ENCODE measurements around the gene ATP5PF.
"Not testable (repeated sequence)": the region's sequence is repeated elsewhere in the genome, so short reads cannot be mapped to it uniquely, and the experiment has no call there.

Gene ATP5PF

GRCh38 chr21:25721987-25722386 lies 12.7 kb downstream of the ATP5PF start:
- DNase-seq: no peak

DNA sequence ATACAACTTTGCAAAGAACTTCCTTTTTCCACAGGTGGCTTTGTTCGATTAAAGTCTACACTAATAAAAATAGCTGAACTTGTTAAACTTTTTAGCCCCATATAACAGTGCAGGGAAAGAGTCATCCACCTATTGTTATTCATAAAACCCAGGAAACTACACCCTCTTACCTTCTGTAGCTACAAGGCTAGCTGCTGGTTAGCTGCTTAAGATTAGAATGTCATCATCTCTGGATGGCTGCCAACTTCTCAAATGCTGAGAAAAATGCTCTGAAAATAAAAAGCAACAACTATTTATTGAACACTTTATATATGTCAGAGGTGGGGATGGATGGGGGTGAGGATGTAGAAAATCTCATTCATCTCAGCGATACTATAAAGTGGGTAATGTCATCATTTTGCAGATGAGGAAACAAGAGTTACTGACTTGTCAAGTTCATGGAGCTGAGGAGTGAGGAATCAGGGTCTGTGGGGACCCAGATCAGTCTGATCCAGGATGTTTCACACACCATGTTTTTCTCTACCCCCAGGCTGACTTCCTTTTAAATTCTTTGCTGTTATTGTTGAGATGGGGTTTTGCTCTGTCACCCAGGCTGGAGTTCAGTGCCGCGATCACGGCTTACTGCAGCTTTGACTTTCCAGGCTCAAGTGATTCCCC lies 17.1 kb downstream of the ATP5PF start:
- DNase-seq: peak in 1 of 2 experiments; percentile 12

- DNase-seq: not testable (repeated sequence)
Observed at GRCh38 chr21:25714066-25714465, 20.6 kb downstream of the ATP5PF start.

GRCh38 chr21:25710550-25710949 lies 24.2 kb downstream of the ATP5PF start:
- DNase-seq: no peak

DNA sequence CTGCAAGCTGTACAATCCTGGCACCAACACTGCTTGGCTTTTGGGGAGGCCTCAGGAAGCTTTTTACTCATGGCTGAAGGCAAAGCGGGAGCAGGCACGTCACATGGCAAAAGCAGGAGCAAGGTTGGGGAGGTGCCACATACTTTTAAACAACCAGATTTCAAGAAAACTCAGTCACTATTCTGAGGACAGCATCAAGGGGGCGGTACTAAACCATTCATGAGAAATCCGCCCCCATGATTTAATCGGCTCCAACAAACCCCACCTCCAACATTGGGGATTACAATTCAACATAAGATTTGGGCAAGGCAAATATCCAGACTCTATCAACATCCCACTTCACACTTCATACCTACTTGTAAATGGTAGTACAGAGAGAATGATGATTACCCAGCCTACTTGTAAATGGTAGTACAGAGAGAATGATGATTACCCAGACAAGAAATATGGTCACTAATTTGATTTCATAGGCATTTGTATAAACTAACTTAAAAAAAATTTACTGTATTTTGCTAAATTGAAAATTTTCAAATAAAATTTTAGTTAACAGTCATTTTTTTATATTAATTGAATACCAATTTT lies 24.9 kb downstream of the ATP5PF start:
- no peak for DNase-seq

DNA sequence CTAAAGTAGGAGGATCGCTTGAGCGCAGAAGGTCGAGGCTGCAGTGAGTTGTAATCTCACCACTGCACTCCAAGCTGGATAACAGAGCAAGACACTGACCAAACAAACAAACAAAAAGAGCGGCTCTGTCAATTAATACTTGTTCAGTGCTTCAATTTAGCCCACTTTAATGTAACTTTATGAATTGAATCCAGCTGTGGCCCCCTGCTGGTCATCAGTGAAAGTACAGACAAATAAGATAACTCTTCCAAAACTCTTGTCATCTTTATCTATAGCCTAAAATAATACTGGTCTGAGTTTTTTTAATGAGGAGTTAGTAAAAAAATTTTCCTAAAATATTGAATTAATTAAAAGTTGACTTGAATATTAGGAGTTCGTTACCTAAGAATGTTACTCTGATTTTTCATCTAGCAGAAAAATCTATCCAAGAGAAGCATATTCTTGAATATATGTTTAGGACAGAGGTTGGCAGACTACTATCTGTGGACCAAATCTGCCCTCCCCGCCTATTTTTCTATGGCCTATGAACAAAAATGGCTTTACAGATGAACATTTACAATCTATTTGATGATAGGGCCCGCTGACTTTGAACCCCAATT lies 26.1 kb downstream of the ATP5PF start:
- peak; percentile 14 to 52 for DNase-seq

GRCh38 chr21:25701529-25701928 lies 33.2 kb downstream of the ATP5PF start:
- DNase-seq: no peak

DNA sequence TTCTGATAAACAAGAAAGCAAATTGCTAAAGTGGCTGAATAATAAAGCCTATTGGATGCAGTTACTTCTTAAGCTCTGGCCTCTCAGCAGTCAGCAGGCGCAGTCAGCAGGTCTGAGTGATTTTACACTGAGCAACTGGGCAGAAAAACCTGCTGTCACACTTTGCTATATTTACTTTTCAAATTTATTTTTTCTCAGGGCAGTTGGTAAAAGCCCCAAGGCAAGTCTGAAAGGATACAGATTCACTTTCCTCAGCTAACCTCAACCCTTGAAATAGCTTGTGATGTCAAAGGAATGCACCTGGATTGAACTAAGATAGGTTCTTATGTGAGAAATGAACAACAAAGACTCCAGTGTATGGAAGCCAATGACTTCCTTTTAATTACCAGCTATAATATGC lies 34.0 kb downstream of the ATP5PF start:
- DNase-seq: no peak

DNA sequence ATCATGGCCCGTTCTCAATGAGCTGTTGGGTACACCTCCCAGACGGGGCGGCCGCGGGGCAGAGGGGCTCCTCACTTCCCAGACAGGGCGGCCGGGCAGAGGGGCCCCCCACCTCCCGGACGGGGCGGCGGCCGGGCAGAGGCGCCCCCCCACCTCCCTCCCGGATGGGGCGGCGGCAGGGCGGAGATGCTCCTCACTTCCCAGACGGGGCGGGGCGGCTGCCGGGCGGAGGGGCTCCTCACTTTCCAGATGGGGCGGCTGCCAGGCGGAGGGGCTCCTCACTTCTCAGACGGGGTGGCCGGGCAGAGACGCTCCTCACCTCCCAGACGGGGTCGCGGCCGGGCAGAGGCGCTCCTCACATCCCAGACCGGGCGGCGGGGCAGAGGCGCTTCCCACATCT lies 39.2 kb downstream of the ATP5PF start:
- not testable (repeated sequence) for DNase-seq

DNA sequence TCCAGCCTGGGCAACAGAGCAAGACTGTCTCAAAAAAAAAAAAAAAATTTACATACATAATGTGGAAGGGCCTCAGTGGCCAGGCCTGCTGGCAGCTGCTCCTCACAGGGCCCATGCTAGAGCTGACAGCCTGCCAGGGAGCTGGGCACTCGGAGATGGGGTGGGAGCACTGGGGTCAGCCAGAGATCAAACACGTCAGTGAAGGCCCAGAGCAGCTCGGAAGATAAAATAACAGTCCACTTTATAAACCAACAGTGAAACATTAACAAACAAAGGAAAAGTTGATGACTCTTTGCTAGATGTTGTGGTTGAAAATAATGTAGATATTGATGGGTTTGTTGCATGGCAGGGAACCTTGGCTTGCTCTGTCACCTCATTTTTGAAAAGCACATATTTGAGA lies 42.7 kb downstream of the ATP5PF start:
- DNase-seq: no peak

DNA sequence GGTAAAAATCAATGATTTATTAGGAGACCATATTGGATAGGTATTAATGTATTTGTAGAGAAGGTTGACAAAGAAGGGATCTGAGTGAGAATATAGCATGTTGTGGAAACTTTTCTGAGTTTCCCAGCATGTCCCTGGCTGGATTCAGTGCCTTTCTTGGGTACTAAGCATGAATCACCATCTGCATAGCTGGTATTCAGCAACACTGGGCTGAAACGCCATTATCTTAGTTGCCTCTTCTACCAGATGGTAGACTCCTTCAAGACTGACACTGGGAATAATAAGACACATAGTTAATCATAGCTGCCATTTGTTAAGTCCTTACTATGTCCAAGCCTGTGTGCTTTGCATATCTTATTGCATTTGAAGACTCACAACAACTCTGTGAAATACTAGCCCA lies 45.5 kb downstream of the ATP5PF start:
- peak in 1 of 2 experiments; percentile 8 for DNase-seq

DNA sequence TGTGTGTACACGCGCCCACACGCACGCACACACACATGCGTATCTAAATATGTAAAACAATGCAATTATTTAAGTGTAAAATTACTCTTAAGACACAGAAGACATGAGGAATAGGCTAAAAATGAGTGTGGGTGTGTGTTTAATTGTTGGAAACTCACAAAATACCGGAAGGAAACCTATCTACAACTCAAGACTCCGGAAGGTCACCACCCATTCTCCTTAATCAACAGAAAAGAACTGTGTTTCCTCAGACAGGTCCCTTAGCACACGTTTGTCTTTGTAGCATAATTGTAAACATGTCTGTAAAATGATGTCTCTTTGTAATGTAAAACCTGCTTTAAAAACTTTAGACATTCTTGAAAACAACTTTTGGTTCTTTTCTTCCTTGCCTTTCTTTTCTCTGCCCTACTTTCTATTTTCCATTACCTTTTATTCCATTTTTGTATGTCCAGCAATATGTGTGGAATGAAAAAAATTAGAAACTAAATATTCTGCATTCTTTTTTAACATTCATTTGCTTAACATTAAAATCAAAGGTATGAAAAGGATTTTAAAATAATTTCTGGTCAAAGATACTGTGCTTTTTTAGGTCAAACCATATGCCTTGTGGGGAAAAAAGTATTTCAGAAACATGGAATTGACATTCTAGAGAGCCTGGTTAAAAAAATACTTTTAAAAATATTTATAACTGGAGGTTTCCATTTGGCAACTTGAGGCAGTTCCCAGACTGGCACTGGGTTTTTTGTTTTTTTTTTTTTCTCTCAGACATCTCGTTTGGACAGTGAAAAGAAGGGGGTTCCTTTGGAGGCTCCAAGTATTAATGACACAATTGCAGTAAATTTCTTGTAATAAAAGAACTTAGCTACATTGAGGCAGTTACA lies 46.2 kb downstream of the ATP5PF start:
- no peak for DNase-seq

DNA sequence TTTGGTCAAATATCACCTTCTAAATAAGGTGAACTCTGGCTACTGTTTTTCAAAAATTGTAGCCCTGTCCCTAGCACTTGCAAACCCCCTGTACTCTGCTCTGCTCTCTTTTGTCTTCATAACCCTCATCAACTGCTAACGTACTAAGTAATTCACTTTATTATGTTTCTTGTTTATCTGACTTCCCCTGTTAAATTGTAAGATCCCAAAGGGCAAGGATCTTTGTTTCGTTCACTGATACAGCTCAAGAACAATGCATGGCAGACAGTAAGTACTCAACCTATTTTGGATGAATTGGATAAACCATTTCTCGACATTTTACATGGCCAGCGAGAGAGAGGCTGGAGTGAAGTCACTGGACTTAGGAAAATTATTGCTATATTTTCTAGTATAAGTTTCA lies 46.9 kb downstream of the ATP5PF start:
- DNase-seq: no peak

- no peak for DNase-seq
Observed at GRCh38 chr21:25682382-25682781, 52.3 kb downstream of the ATP5PF start.

GRCh38 chr21:25676451-25676850 lies 58.3 kb downstream of the ATP5PF start:
- DNase-seq: no peak
